Kidney (tissue), 14 donors: ENCODE results near the gene ST6GALNAC6. TPM values are rescaled to one million over a fixed set of nuclear protein-coding genes. Genes with fewer than 3 reads are reported as not detected.

ENCODE experiments used
- DNase-seq, 5 donors: peaks; one replicate each; pipeline ENCODE4 v3.0.0-alpha.2; 2013 to 2020
- FAIRE-seq: peaks from 2 replicates; lab custom pipeline; 2012; peaks lifted over from hg19 to GRCh38; lab: Jason Lieb, UNC
- H3K27ac ChIP-seq, 2 donors: one replicate each; pipeline ENCODE4 v1.7.0; 2013; ENCODE audit warnings: low read depth in 2 of 2, low read length in 2 of 2, inconsistent platforms in 1 of 2
- H3K27me3 ChIP-seq: one replicate; pipeline ENCODE4 v1.7.1; 2013; ENCODE audit warnings: low read length, inconsistent platforms; ENCODE audit not compliant: control insufficient read depth, insufficient read depth
- H3K36me3 ChIP-seq, 3 donors: one replicate each; pipeline versions ENCODE4 v1.7.0 to v1.7.1; 2013; ENCODE audit warnings: low read length in 3 of 3, control low read depth in 1 of 3, inconsistent platforms in 1 of 3; ENCODE audit not compliant: insufficient read depth in 3 of 3, control insufficient read depth in 2 of 3
- H3K4me1 ChIP-seq, 3 donors: one replicate each; pipeline versions ENCODE4 v1.7.0 to v1.7.1; 2013; ENCODE audit warnings: low read length in 3 of 3, inconsistent platforms in 1 of 3, low read depth in 1 of 3; ENCODE audit not compliant: control insufficient read depth in 2 of 3, insufficient read depth in 2 of 3
- H3K4me3 ChIP-seq, 3 donors: one replicate each; pipeline versions ENCODE4 v1.7.0 to v1.8.1; 2013; ENCODE audit warnings: low read length in 3 of 3, control low read depth in 1 of 3, inconsistent platforms in 1 of 3
- H3K9ac ChIP-seq, 3 donors: one replicate each; pipeline versions ENCODE4 v1.7.0 to v1.7.1; 2013; ENCODE audit warnings: low read length in 3 of 3, control low read depth in 1 of 3, inconsistent platforms in 1 of 3
- H3K9me3 ChIP-seq, 3 donors: one replicate each; pipeline versions ENCODE4 v1.7.0 to v1.7.1; 2013; ENCODE audit warnings: low read length in 3 of 3, control low read depth in 1 of 3, inconsistent platforms in 1 of 3; ENCODE audit not compliant: control insufficient read depth in 2 of 3, insufficient read depth in 1 of 3
- intact Hi-C: fragments of 100-400 bp; cut with DNase I; formaldehyde crosslinking; loops from one replicate; pipeline ENCODE4 v1.11.1; 2022
- polyA plus RNA-seq: library from polyadenylated mRNA; stranded (reverse); fragments of 350-450 nt; fragmentation: Illumina TruSeq; extraction: RNeasy Lipid Tissue Mini Kit (QIAGEN cat#74804); gene quantifications from one replicate; pipeline ENCODE4 v1.2.3, GENCODE V29; 2014; ENCODE audit warnings: low read depth, low replicate concordance; ENCODE audit not compliant: insufficient read depth
- total RNA-seq: library from RNA; stranded (reverse); fragmentation: NEBNext Ultra II Directional; extraction: Animal tissue kit (Norgen Biotek cat#: 25700); gene quantifications from one replicate; pipeline ENCODE4 v1.2.1, GENCODE V29; 2021
- TF ChIP-seq, protein P1 (sequence below): IDR thresholded peaks from 3 replicates; pipeline ENCODE4 v1.5.1; 2012; ENCODE audit warnings: mild to moderate bottlenecking, moderate library complexity, borderline replicate concordance; ENCODE audit not compliant: insufficient read depth; ENCODE audit errors: extremely low read depth
- donor health status: control.
- donor health status: control.
- donor health status: control.
- donor health status: control.
- donor health status: control.
- donor health status: DM: yes; HTN: yes; CAD: no.
- donor health status: Normal renal cell carcinoma (clear cell type).

ST6GALNAC6 gene
- total and polyA plus RNA-seq, 2 donors from 2014 or later: 74.6 to 75.0 TPM

- Histone ChIP-seq H3K27me3 (no peaks in the 10 kb centered on the region), H3K27ac (no peak overlapping the region), H3K4me1 (no peaks in the 10 kb centered on the region), H3K9ac (no peak overlapping the region), H3K9me3 (peaks cover 0 to 2% (median 0%) of the 10 kb centered on the region in 3 donors), H3K4me3 (no peak overlapping the region), H3K36me3 (peaks cover 6 to 22% (median 21%) of the 10 kb centered on the region in 3 donors)
- no peak for DNase-seq
- no peak for FAIRE-seq
- TF ChIP-seq, protein P1, sequence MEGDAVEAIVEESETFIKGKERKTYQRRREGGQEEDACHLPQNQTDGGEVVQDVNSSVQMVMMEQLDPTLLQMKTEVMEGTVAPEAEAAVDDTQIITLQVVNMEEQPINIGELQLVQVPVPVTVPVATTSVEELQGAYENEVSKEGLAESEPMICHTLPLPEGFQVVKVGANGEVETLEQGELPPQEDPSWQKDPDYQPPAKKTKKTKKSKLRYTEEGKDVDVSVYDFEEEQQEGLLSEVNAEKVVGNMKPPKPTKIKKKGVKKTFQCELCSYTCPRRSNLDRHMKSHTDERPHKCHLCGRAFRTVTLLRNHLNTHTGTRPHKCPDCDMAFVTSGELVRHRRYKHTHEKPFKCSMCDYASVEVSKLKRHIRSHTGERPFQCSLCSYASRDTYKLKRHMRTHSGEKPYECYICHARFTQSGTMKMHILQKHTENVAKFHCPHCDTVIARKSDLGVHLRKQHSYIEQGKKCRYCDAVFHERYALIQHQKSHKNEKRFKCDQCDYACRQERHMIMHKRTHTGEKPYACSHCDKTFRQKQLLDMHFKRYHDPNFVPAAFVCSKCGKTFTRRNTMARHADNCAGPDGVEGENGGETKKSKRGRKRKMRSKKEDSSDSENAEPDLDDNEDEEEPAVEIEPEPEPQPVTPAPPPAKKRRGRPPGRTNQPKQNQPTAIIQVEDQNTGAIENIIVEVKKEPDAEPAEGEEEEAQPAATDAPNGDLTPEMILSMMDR: no peak
- intact Hi-C loops: no loop called here
Measured at GRCh38 chr9:127887792-127888191, 11.6 kb downstream of the ST6GALNAC6 start.

DNA sequence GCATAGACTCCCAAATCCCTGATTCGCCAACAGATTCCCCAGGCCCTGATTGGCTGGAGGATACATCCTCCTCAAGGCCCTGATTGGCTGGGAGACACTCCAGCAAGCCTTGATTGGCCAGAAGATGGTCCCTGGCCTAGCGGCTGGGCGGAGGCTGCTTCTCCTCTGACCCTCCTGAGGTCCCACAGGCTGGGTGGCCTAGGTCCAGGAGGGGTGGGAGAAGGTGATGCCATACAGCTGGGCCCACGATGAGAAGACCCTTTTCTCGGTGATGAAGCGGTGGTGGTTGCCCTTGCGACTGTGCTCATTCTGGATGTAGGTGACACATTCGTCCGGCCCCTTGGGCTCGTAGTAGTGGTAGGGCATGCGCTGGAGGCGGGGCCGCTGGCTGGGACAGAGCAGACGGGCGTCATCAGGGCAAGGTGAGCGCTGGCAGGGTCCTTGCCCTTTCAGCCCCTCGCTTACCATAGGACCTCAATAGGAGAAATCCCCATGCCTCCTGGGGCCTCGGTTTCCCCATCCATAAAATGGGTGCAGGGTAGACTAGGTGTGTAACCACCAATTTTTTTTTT, 12.9 kb downstream of the ST6GALNAC6 start:
- Histone ChIP-seq H3K27ac (no peak overlapping the region), H3K36me3 (peaks cover 3 to 22% (median 21%) of the 10 kb centered on the region in 3 donors), H3K9ac (no peak overlapping the region), H3K4me1 (no peaks in the 10 kb centered on the region), H3K27me3 (no peaks in the 10 kb centered on the region), H3K4me3 (no peak overlapping the region), H3K9me3 (no peaks in the 10 kb centered on the region)
- no peak for FAIRE-seq
- intact Hi-C loops: no loop called here
- no peak for DNase-seq
- TF ChIP-seq, protein P1: no peak

- H3K9me3 ChIP-seq: no peaks in the 10 kb centered on the region
- intact Hi-C loops: no loop called here
- H3K4me1 ChIP-seq: no peaks in the 10 kb centered on the region
- H3K4me3 ChIP-seq: no peak overlapping the region
- TF ChIP-seq, protein P1: no peak
- H3K27me3 ChIP-seq: no peaks in the 10 kb centered on the region
- no peak for FAIRE-seq
- H3K36me3 ChIP-seq: peaks cover 3 to 18% (median 17%) of the 10 kb centered on the region in 3 donors
- H3K27ac ChIP-seq: no peak overlapping the region
- DNase-seq: no peak
- H3K9ac ChIP-seq: no peak overlapping the region
Measured at GRCh38 chr9:127885508-127886281, 13.7 kb downstream of the ST6GALNAC6 start.
